Nephron (organoid): ENCODE measurements around the gene RGS5.

ENCODE experiments used
- H3K27ac Mint-ChIP-seq, 3 experiments: 2 replicates each; pipeline ENCODE4 v1.8.0; 2020; ENCODE audit warnings: mixed read lengths in 3 of 3, mild to moderate bottlenecking in 2 of 3, moderate library complexity in 1 of 3
- H3K27me3 Mint-ChIP-seq: 2 replicates; pipeline ENCODE4 v1.8.0; 2021; ENCODE audit warnings: low read depth, mild to moderate bottlenecking, moderate library complexity, mixed read lengths
- H3K36me3 Mint-ChIP-seq: 2 replicates; pipeline ENCODE4 v1.8.0; 2020; ENCODE audit warnings: low read depth, mixed read lengths
- H3K4me1 Mint-ChIP-seq: 2 replicates; pipeline ENCODE4 v1.8.0; 2020; ENCODE audit warnings: mixed read lengths
- H3K4me3 Mint-ChIP-seq, 3 experiments: 2 replicates each; pipeline ENCODE4 v1.8.0; 2020; ENCODE audit warnings: mild to moderate bottlenecking in 3 of 3, mixed read lengths in 3 of 3, moderate library complexity in 2 of 3
- H3K9me3 Mint-ChIP-seq: 2 replicates; pipeline ENCODE4 v1.8.0; 2020; ENCODE audit warnings: mixed read lengths
- CTCF ChIP-seq, 3 experiments: fragments of 200-600 bp; sonication (generic); IDR thresholded peaks; one replicate each; pipeline ENCODE4 v1.5.0; 2021; ENCODE audit warnings: antibody characterized with exemption in 3 of 3; ENCODE audit not compliant: unreplicated experiment in 3 of 3

The RGS5 gene

DNA sequence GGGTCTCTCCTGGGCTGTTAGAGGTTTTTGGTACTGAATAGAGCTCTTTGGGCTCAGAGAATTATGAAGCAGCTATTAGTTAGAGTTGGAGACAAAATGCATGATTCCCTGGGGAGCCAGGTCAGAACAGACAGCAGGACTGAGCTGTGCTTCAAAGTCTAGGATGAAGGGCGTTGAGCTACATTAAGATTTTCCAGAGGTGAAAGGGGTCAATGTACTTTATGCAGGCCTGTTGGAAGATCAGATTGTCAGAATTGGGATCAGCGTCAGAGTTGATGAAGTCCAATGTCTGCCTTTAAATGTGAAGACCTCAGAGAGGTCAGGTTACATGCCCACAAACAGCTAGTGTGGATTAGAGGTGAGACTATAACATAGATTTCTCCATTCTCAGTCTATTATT, 53.8 kb downstream of the RGS5 start:
- no peak for TF ChIP-seq CTCF (IDR thresholded peaks at IDR 0.05; ENCODE audit: unreplicated experiment in 3 of 3)
- no peak overlapping the region for H3K4me3 Mint-ChIP-seq
- no peaks in the 10 kb centered on the region for H3K9me3 Mint-ChIP-seq
- no peaks in the 10 kb centered on the region for H3K36me3 Mint-ChIP-seq
- no peaks in the 10 kb centered on the region for H3K4me1 Mint-ChIP-seq
- H3K27ac Mint-ChIP-seq, result no peak overlapping the region
- no peaks in the 10 kb centered on the region for H3K27me3 Mint-ChIP-seq

DNA sequence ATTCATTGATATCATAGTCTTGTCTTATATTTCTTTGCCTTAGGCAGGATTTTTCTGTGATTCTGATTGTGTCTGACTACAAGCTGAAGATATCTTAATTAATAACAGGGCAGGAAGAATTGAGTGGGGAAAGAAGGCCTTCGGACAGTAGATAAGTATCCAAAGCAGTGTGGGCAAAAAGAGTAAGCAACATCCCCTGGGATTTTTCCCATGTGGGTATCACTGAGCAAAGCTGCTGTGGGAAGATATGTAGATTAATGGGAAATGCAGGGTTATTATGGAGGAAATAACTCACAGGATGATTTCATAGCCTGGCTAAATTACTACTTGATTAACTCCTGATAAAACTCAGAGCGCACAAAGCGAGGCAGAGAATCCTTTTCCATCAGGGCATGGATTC, 55.7 kb downstream of the RGS5 start:
- no peaks in the 10 kb centered on the region for H3K27me3 Mint-ChIP-seq
- H3K27ac Mint-ChIP-seq, result no peak overlapping the region
- H3K4me1 Mint-ChIP-seq, result no peaks in the 10 kb centered on the region
- H3K4me3 Mint-ChIP-seq, result no peak overlapping the region
- no peaks in the 10 kb centered on the region for H3K36me3 Mint-ChIP-seq
- TF ChIP-seq CTCF (IDR thresholded peaks at IDR 0.05; ENCODE audit: unreplicated experiment in 3 of 3), result no peak
- H3K9me3 Mint-ChIP-seq, result no peaks in the 10 kb centered on the region

DNA sequence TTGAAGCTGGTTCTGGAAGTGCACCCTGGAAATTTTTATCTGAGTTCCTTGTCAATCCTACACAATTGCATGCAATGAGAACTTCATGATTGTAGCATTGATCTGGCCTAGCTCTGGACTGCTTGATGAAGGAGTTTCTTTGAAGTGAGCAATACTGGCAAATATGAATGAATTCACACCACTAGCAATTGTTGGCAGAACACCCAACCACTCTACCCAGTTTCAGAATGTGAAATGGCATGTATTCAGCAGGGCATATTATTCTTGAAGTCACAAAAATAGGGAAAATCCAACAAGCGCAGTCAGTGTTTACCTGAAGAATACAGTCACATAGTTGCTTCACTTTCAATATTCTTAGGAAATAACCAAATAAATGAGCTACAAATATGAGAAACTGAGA, 57.3 kb downstream of the RGS5 start:
- Mint-ChIP-seq H3K4me3 (no peak overlapping the region), H3K27ac (no peak overlapping the region), H3K36me3 (no peaks in the 10 kb centered on the region), H3K9me3 (no peaks in the 10 kb centered on the region), H3K27me3 (no peaks in the 10 kb centered on the region), H3K4me1 (no peaks in the 10 kb centered on the region)
- TF ChIP-seq CTCF (IDR thresholded peaks at IDR 0.05; ENCODE audit: unreplicated experiment in 3 of 3), result no peak

- Mint-ChIP-seq H3K4me1 (no peaks in the 10 kb centered on the region), H3K36me3 (no peaks in the 10 kb centered on the region), H3K27me3 (no peaks in the 10 kb centered on the region), H3K27ac (no peak overlapping the region), H3K4me3 (no peak overlapping the region), H3K9me3 (no peaks in the 10 kb centered on the region)
- no peak for TF ChIP-seq CTCF (IDR thresholded peaks at IDR 0.05; ENCODE audit: unreplicated experiment in 3 of 3)
These were observed 58.3 kb downstream of the RGS5 start for GRCh38 chr1:163144418-163144817.

DNA sequence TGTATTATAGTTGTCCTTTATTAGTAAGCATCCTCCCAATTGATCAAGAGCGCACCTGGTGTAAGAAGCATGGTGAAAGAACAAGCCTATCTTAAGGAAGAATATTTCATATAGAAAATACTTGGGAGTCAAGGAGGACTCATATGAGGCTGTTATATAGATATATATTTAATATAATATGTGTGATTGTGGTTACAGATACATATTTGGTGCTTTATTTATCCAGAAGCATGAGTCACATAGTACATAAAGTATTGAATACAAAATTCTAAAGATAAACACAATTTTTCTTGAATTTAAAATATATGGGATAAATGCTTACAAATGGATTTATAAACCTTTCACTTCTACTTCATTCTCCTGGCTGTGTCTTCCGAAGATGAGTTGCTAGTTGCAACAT, 60.6 kb downstream of the RGS5 start:
- Mint-ChIP-seq H3K27ac (no peak overlapping the region), H3K4me1 (no peaks in the 10 kb centered on the region), H3K4me3 (no peak overlapping the region), H3K9me3 (no peaks in the 10 kb centered on the region), H3K36me3 (no peaks in the 10 kb centered on the region), H3K27me3 (no peaks in the 10 kb centered on the region)
- no peak for TF ChIP-seq CTCF (IDR thresholded peaks at IDR 0.05; ENCODE audit: unreplicated experiment in 3 of 3)

GRCh38 chr1:163141556-163141955, 61.2 kb downstream of the RGS5 start:
- Mint-ChIP-seq H3K36me3 (no peaks in the 10 kb centered on the region), H3K27ac (no peak overlapping the region), H3K9me3 (no peaks in the 10 kb centered on the region), H3K4me1 (no peaks in the 10 kb centered on the region), H3K4me3 (no peak overlapping the region), H3K27me3 (no peaks in the 10 kb centered on the region)
- TF ChIP-seq CTCF (IDR thresholded peaks at IDR 0.05; ENCODE audit: unreplicated experiment in 3 of 3), result no peak
